Measurements from ENCODE around the gene CCDC40. TPM values are rescaled to one million over a fixed set of nuclear protein-coding genes. Genes with fewer than 3 reads are reported as not detected.

Gene CCDC40
- total and polyA plus RNA-seq, 9 of the 15 experiments (the other 6 are each of a cell fraction or from before 2014, with no cell fraction given): 0.07 to 0.33 TPM; not detected in 7

- intact Hi-C loops (cut with micrococcal nuclease): no loop called here
- Histone ChIP-seq H3K9me3 (replicated peaks; ENCODE audit: control insufficient read depth, insufficient read depth, low read depth, low read length) (0 out of 2 replicates have a peak, but pooled peaks cover 3% of the 10 kb centered on the region), H3K4me3 (no peak overlapping the region), H4K20me1 (replicated peaks; ENCODE audit: control insufficient read depth, insufficient read depth, low read length) (peaks cover 11% of the 10 kb centered on the region; the same call in 1 of the 2 replicates), H3K27me3 (ENCODE audit: control insufficient read depth in 2 of 2, insufficient read depth in 2 of 2, low read length in 2 of 2) (peaks cover 41 to 60% of the 10 kb centered on the region in 2 experiments), H3K4me1 (replicated peaks in 1 of 2; ENCODE audit: control insufficient read depth in 2 of 2, insufficient read depth in 2 of 2, low read length in 2 of 2) (peaks cover 0 to 19% of the 10 kb centered on the region in 2 experiments; a peak in 2 of 5 replicates), H3K27ac (ENCODE audit: extremely low read depth, low read depth, low read length) (no peak overlapping the region), H2AFZ (ENCODE audit: low read depth, low read length) (no peak overlapping the region), H3K9ac (ENCODE audit: insufficient read depth in 1 of 2, low read depth in 2 of 2, low read length in 2 of 2) (no peak overlapping the region), H3K36me3 (ENCODE audit: control insufficient read depth, insufficient read depth, low read length) (no peaks in the 10 kb centered on the region), H3K4me2 (ENCODE audit: insufficient read depth, low read length) (no peak overlapping the region), H3K79me2 (ENCODE audit: control insufficient read depth, insufficient read depth, low read length) (no peaks in the 10 kb centered on the region), H3K9me1 (ENCODE audit: control insufficient read depth, insufficient read depth, low read length) (no peaks in the 10 kb centered on the region)
- FAIRE-seq: no peak
- TF ChIP-seq ZNF79 (CRISPR knock-in tag; IDR thresholded peaks at IDR 0.05; ENCODE audit: low read depth): no peak
- no TSS peak for BruUV-seq (replicated peaks)
- ChIA-PET POLR2A (interaction anchor here (1.2 kb wide), 1 partner anchor 291 kb away, joined by 4 read pairs; no protein-coding TSS in a partner anchor), CTCF (ENCODE audit: low intra/inter-chr PET ratio) (no interaction called here)
- 13% methylated on average over 24 of the region's 26 CpGs for WGBS (ENCODE audit: insufficient coverage, low coverage, missing lambda C conversion rate)
- no peak for ATAC-seq
- DNase-seq (ENCODE audit: extremely low read depth in 1 of 4, low spot score in 3 of 4): no peak
- in situ Hi-C loops (cut with MboI): no loop called here
Observed at GRCh38 chr17:80002070-80002641, 34.3 kb upstream of the CCDC40 start.

GRCh38 chr17:80002690-80003490 lies 33.6 kb upstream of the CCDC40 start:
- peaks cover 40 to 66% of the 10 kb centered on the region in 2 experiments for H3K27me3 ChIP-seq (ENCODE audit: control insufficient read depth in 2 of 2, insufficient read depth in 2 of 2, low read length in 2 of 2)
- H4K20me1 ChIP-seq (replicated peaks; ENCODE audit: control insufficient read depth, insufficient read depth, low read length): peaks cover 14% of the 10 kb centered on the region; the same call in 1 of the 2 replicates
- H3K9ac ChIP-seq (ENCODE audit: insufficient read depth in 1 of 2, low read depth in 2 of 2, low read length in 2 of 2): no peak overlapping the region
- ChIA-PET POLR2A (interaction anchor here (0.6 kb wide), 1 partner anchor 256 kb away, joined by 3 read pairs; no protein-coding TSS in a partner anchor), CTCF (ENCODE audit: low intra/inter-chr PET ratio) (no interaction called here)
- H3K4me2 ChIP-seq (ENCODE audit: insufficient read depth, low read length): no peak overlapping the region
- TF ChIP-seq ZNF431 (CRISPR knock-in tag; IDR thresholded peaks at IDR 0.05) (no peak), ZNF197 (CRISPR knock-in tag; IDR thresholded peaks at IDR 0.05; ENCODE audit: low read depth) (no peak), MEIS2 (IDR thresholded peaks at IDR 0.05; ENCODE audit: partially characterized antibody) (no peak)
- no peaks in the 10 kb centered on the region for H3K36me3 ChIP-seq (ENCODE audit: control insufficient read depth, insufficient read depth, low read length)
- intact Hi-C loops (cut with micrococcal nuclease) (no loop called here), in situ Hi-C loops (cut with MboI) (no loop called here)
- peaks cover 0 to 20% of the 10 kb centered on the region in 2 experiments; a peak in 2 of 5 replicates for H3K4me1 ChIP-seq (replicated peaks in 1 of 2; ENCODE audit: control insufficient read depth in 2 of 2, insufficient read depth in 2 of 2, low read length in 2 of 2)
- H3K4me3 ChIP-seq: no peak overlapping the region
- 3% methylated on average over 28 of the region's 30 CpGs for WGBS (ENCODE audit: insufficient coverage, low coverage, missing lambda C conversion rate)
- ATAC-seq (no peak), FAIRE-seq (no peak), DNase-seq (ENCODE audit: extremely low read depth in 1 of 4, low spot score in 3 of 4) (no peak)
- H2AFZ ChIP-seq (ENCODE audit: low read depth, low read length): no peak overlapping the region
- BruUV-seq (replicated peaks): no TSS peak
- no peak overlapping the region for H3K27ac ChIP-seq (ENCODE audit: extremely low read depth, low read depth, low read length)
- H3K9me1 ChIP-seq (ENCODE audit: control insufficient read depth, insufficient read depth, low read length): no peaks in the 10 kb centered on the region
- 0 out of 2 replicates have a peak, but pooled peaks cover 3% of the 10 kb centered on the region for H3K9me3 ChIP-seq (replicated peaks; ENCODE audit: control insufficient read depth, insufficient read depth, low read depth, low read length)
- no peaks in the 10 kb centered on the region for H3K79me2 ChIP-seq (ENCODE audit: control insufficient read depth, insufficient read depth, low read length)

Data from K562 (cell line).